Fibroblast of pulmonary artery (primary cell): ENCODE measurements around the gene NUBP2.

ENCODE experiments used
- DNase-seq: peaks from one replicate; pipeline ENCODE4 v3.0.0-alpha.2; 2010; ENCODE audit warnings: low read depth
- H3K4me3 ChIP-seq: replicated peaks from 2 replicates; pipeline ENCODE4 v1.5.1; 2011; ENCODE audit warnings: low read depth, mild to moderate bottlenecking, control low read depth, low read length, moderate library complexity
- TF ChIP-seq, protein P1 (sequence below): IDR thresholded peaks from 2 replicates; pipeline ENCODE4 v1.5.1; 2011; ENCODE audit warnings: mild to moderate bottlenecking, control low read depth, low read length, inconsistent platforms; ENCODE audit errors: missing control alignments

Gene NUBP2

DNA sequence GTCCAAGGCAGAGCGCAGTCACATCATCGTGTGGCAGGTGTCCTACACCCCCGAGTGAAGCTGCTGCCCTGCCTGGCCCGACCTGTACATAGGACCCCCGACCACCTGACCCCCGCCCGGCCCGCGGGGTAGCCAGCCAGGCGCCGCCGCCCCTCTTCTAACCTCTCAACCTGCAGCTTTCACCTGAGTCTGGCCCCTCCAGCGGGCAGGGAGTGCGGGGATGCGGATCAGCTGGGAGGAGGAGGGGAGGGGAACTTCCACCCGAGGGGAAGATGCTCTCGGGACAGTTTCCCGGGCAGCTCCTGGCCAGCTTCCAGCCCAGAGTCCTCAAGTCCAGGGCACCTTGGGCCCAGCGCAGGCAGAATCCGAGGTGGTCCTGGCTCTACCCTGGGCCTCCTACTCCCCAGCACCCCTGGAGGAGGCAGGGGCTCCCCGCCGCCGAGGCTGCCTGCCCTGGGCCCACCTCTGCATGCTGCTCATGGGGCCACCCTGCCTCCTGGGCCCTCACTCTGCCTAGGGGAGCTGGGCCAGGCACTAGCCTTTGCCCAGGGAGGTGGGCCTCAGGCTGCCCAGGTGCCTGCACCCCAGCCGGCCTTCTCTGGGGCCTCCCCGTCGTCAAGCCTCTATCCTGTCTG, 13.9 kb upstream of the NUBP2 start:
- TF ChIP-seq, protein P1, sequence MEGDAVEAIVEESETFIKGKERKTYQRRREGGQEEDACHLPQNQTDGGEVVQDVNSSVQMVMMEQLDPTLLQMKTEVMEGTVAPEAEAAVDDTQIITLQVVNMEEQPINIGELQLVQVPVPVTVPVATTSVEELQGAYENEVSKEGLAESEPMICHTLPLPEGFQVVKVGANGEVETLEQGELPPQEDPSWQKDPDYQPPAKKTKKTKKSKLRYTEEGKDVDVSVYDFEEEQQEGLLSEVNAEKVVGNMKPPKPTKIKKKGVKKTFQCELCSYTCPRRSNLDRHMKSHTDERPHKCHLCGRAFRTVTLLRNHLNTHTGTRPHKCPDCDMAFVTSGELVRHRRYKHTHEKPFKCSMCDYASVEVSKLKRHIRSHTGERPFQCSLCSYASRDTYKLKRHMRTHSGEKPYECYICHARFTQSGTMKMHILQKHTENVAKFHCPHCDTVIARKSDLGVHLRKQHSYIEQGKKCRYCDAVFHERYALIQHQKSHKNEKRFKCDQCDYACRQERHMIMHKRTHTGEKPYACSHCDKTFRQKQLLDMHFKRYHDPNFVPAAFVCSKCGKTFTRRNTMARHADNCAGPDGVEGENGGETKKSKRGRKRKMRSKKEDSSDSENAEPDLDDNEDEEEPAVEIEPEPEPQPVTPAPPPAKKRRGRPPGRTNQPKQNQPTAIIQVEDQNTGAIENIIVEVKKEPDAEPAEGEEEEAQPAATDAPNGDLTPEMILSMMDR = no peak
- DNase-seq = no peak
- no peak overlapping the region for H3K4me3 ChIP-seq

- peak overlapping the region; percentile 74 for H3K4me3 ChIP-seq
- DNase-seq = no peak
- TF ChIP-seq, protein P1 = no peak
Observed at GRCh38 chr16:1769402-1770300, 13.1 kb upstream of the NUBP2 start.

- H3K4me3 ChIP-seq = peak overlapping the region; percentile 74
- DNase-seq = peak; percentile 46
Observed at GRCh38 chr16:1770328-1771187, 12.2 kb upstream of the NUBP2 start.

DNA sequence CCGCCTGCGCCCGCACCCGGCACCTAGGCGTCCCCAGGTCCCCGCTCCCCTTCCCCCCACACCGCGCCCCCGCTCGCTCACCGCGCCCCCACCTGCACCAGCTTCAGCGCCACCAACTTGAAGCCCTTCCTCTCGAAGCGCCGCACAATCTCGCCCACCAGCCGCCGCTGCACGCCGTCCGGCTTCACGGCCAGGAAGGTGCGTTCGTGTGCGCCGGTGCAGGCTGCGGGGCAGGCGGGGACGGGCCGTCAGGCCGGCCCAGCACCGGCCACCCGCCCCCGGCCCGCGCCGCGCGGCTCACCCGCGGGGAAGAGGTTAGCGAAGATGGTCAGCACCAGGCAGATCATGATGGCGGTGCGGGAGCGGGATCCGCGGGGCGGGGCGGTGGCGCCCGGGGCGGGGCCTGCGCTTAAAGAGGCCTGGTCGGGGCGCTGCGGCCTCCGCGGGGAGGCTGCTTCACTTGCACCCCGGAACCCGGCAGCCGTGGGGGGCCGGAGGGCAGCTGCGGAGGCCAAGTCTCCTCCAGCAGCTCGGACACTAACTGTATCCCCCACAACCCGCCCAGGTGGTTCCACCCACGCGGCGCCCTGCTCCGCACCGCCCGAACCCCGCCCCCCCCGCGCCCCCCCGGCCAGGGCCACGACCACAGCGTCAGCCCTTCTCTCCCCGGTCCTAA, 11.4 kb upstream of the NUBP2 start, which contains the start of gene NME3:
TSS of gene NME3 (minus strand) at position 356 of the 676 bp plus-strand sequence. CDS start at position 347, 9 bp downstream.
- H3K4me3 ChIP-seq = peak within 1 kb of the TSS; percentile 74
- TF ChIP-seq, protein P1 = no peak
- DNase-seq = peak; percentile 59

More at GRCh38 chr16:1770328-1771187, 12.2 kb upstream of the NUBP2 start:
- TF ChIP-seq, protein P1 = no peak

- TF ChIP-seq, protein P1 = no peak
- H3K4me3 ChIP-seq = peak overlapping the region; percentile 74
- no peak for DNase-seq
Observed at GRCh38 chr16:1771864-1772361, 10.8 kb upstream of the NUBP2 start.
